Uterus (tissue), 2 donors: ENCODE data around the gene IL5RA.

Source experiments
- CTCF ChIP-seq, 4 experiments: fragments of 200-600 bp in 2 of 4; fragments of 450-650 bp in 2 of 4; sonication (generic) in 2 of 4; IDR thresholded peaks; one replicate each; pipeline ENCODE4 v1.5.1; 2016 to 2019; ENCODE audit warnings: antibody characterized with exemption in 4 of 4, mild to moderate bottlenecking in 2 of 4, moderate library complexity in 1 of 4
- POLR2A ChIP-seq, 2 donors: fragments of 450-650 bp; IDR thresholded peaks; one replicate each; pipeline ENCODE4 v1.6.1; 2016; ENCODE audit warnings: antibody characterized with exemption in 2 of 2, mild to moderate bottlenecking in 1 of 2, moderate library complexity in 1 of 2

GRCh38 chr3:3071136-3071535 lies 39.0 kb downstream of the IL5RA start:
- TF ChIP-seq CTCF (IDR thresholded peaks at IDR 0.05): no peak
- no peak for TF ChIP-seq POLR2A (IDR thresholded peaks at IDR 0.05)
